HG02623 (cell line): ENCODE data around the gene PALM.

Experiments
- ATAC-seq: cut with Tn5 transposase; IDR thresholded peaks from one replicate; pipeline ENCODE4 v1.9.1; 2021; ENCODE audit warnings: moderate library complexity; ENCODE audit not compliant: unreplicated experiment

PALM gene

GRCh38 chr19:750640-751423 lies 42.1 kb downstream of the PALM start, which contains the start of gene MISP:
Gene MISP (plus strand): TSS chr19:751112. CDS start chr19:756947, 5,835 bp downstream.
- ATAC-seq = no peak

- no peak for ATAC-seq
These were observed 43.0 kb downstream of the PALM start for GRCh38 chr19:751501-752341.

GRCh38 chr19:752652-753517 lies 44.1 kb downstream of the PALM start:
- ATAC-seq = no peak

- ATAC-seq = no peak
These were observed 45.8 kb downstream of the PALM start for GRCh38 chr19:754530-754929.

GRCh38 chr19:755063-755462 lies 46.3 kb downstream of the PALM start:
- ATAC-seq = no peak

GRCh38 chr19:756236-756635 lies 47.5 kb downstream of the PALM start:
- no peak for ATAC-seq

- no peak for ATAC-seq
These were observed 48.3 kb downstream of the PALM start for GRCh38 chr19:756821-757688.

GRCh38 chr19:757811-758668 lies 49.3 kb downstream of the PALM start:
- ATAC-seq = no peak

GRCh38 chr19:763181-763580 lies 54.4 kb downstream of the PALM start:
- no peak for ATAC-seq

GRCh38 chr19:763869-764268 lies 55.1 kb downstream of the PALM start:
- no peak for ATAC-seq

GRCh38 chr19:764301-764700 lies 55.6 kb downstream of the PALM start:
- no peak for ATAC-seq

- no peak for ATAC-seq
These were observed 56.5 kb downstream of the PALM start for GRCh38 chr19:765179-765738.

GRCh38 chr19:768424-768823 lies 59.7 kb downstream of the PALM start:
- no peak for ATAC-seq

- no peak for ATAC-seq
These were observed 60.9 kb downstream of the PALM start for GRCh38 chr19:769616-770015.

GRCh38 chr19:771332-771785 lies 62.6 kb downstream of the PALM start:
- ATAC-seq = no peak

GRCh38 chr19:772063-772462 lies 63.3 kb downstream of the PALM start:
- ATAC-seq = no peak

- no peak for ATAC-seq
These were observed 64.1 kb downstream of the PALM start for GRCh38 chr19:772730-773436.

- ATAC-seq = no peak
These were observed 67.8 kb downstream of the PALM start for GRCh38 chr19:776549-776948.
